Gastrocnemius medialis (tissue), 4 donors: Measurements from ENCODE around the gene CAMTA1. TPM values are rescaled to one million over a fixed set of nuclear protein-coding genes. Genes with fewer than 3 reads are reported as not detected.

Experiments
- ATAC-seq, 2 donors: fragments of 150-250 bp; one replicate each; pipeline ENCODE4 v1.9.1; 2016
- DNase-seq, 2 donors: peaks; one replicate each; pipeline ENCODE4 v3.0.0-alpha.2; 2019
- H3K27ac ChIP-seq, 4 donors: fragments of 200-600 bp; sonication (generic); 1 replicate in 1 of 4; 2 replicates in 3 of 4; pipeline ENCODE4 v1.5.1; 2016 to 2018; ENCODE audit warnings: mild to moderate bottlenecking in 2 of 4, moderate library complexity in 1 of 4
- H3K27me3 ChIP-seq, 3 donors: fragments of 200-600 bp; sonication (generic) in 2 of 3; 1 replicate in 1 of 3; 2 replicates in 2 of 3; pipeline versions ENCODE4 v1.5.1 to v1.6.0; 2016 to 2019; ENCODE audit warnings: mild to moderate bottlenecking in 1 of 3, moderate library complexity in 1 of 3
- H3K36me3 ChIP-seq, 2 donors: fragments of 200-600 bp; sonication (generic) in 1 of 2; one replicate each; pipeline ENCODE4 v1.5.1; 2017 to 2018
- H3K4me1 ChIP-seq, 2 donors: fragments of 200-600 bp; sonication (generic) in 1 of 2; one replicate each; pipeline ENCODE4 v1.5.1; 2016 to 2017; ENCODE audit warnings: mild to moderate bottlenecking in 2 of 2
- H3K4me3 ChIP-seq, 4 donors: fragments of 200-600 bp; sonication (generic) in 3 of 4; 1 replicate in 1 of 4; 2 replicates in 3 of 4; pipeline ENCODE4 v1.5.1; 2016 to 2019; ENCODE audit warnings: mild to moderate bottlenecking in 2 of 4
- H3K9me3 ChIP-seq, 3 donors: fragments of 200-600 bp; sonication (generic) in 2 of 3; 1 replicate in 1 of 3; 2 replicates in 2 of 3; pipeline ENCODE4 v1.5.1; 2016 to 2019
- CTCF ChIP-seq, 5 experiments: fragments of 450-650 bp in 3 of 5; fragments of 200-600 bp in 2 of 5; sonication (generic) in 2 of 5; IDR thresholded peaks in 4 of 5; conservative IDR thresholded peaks in 1 of 5; 1 replicate in 4 of 5; 2 replicates in 1 of 5; pipeline ENCODE4 v1.5.1; 2016 to 2019; ENCODE audit warnings: antibody characterized with exemption in 5 of 5, mild to moderate bottlenecking in 3 of 5, moderate library complexity in 3 of 5
- POLR2A ChIP-seq, 2 donors: fragments of 450-650 bp; IDR thresholded peaks; one replicate each; pipeline ENCODE4 v1.6.1; 2017; ENCODE audit warnings: antibody characterized with exemption in 2 of 2, mild to moderate bottlenecking in 2 of 2, moderate library complexity in 2 of 2
- in situ Hi-C, 4 donors: fragments of 200-750 bp; cut with MboI; loops; one replicate each; pipeline versions ENCODE4 v1.15.0 to v1.8.0; 2017; ENCODE audit warnings: low sequenced_read_pairs in 4 of 4
- intact Hi-C: fragments of 100-400 bp; cut with DNase I; formaldehyde crosslinking; loops from one replicate; pipeline ENCODE4 v1.15.1; 2023; ENCODE audit warnings: low total_unique reads
- total RNA-seq, 4 donors: library from RNA; depleted of rRNA; stranded (reverse); fragments of >200 nt; gene quantifications; one replicate each; pipeline versions ENCODE4 v1.1.0 to v1.2.3, GENCODE V29; 2016

The CAMTA1 gene
- total RNA-seq, 4 donors from 2014 or later: 60.5 to 113 (median 70.4) TPM

- intact Hi-C loops (no loop called here), in situ Hi-C loops (no loop called here)
- H3K9me3 ChIP-seq: no peaks in the 10 kb centered on the region
- H3K27me3 ChIP-seq: no peaks in the 10 kb centered on the region
- TF ChIP-seq CTCF (IDR thresholded peaks at IDR 0.05 in 4 of 5, conservative IDR thresholded peaks at IDR 0.05 in 1 of 5) (no peak), POLR2A (IDR thresholded peaks at IDR 0.05) (no peak)
- ATAC-seq (no peak), DNase-seq (no peak)
- H3K27ac ChIP-seq: peak overlapping the region in 1 of 4 donors; percentile 92
- no peaks in the 10 kb centered on the region for H3K36me3 ChIP-seq
- peaks cover 0 to 32% of the 10 kb centered on the region in 2 donors for H3K4me1 ChIP-seq
- H3K4me3 ChIP-seq: no peak overlapping the region
Observed at GRCh38 chr1:7171168-7171567, 385.9 kb downstream of the CAMTA1 start.

GRCh38 chr1:7171574-7171973 is 386.3 kb downstream of the CAMTA1 start:
- no peak for ATAC-seq
- Histone ChIP-seq H3K4me1 (peaks cover 0 to 32% of the 10 kb centered on the region in 2 donors), H3K27me3 (no peaks in the 10 kb centered on the region), H3K27ac (peak overlapping the region in 1 of 4 donors; percentile 92), H3K36me3 (no peaks in the 10 kb centered on the region), H3K4me3 (no peak overlapping the region), H3K9me3 (no peaks in the 10 kb centered on the region)
- in situ Hi-C loops: no loop called here
- intact Hi-C loops: no loop called here
- TF ChIP-seq POLR2A (IDR thresholded peaks at IDR 0.05): no peak
- no peak for TF ChIP-seq CTCF (IDR thresholded peaks at IDR 0.05 in 4 of 5, conservative IDR thresholded peaks at IDR 0.05 in 1 of 5)
- DNase-seq: no peak

GRCh38 chr1:7172804-7173203 is 387.6 kb downstream of the CAMTA1 start:
- in situ Hi-C loops: no loop called here

GRCh38 chr1:7174561-7174960 is 389.3 kb downstream of the CAMTA1 start:
- TF ChIP-seq POLR2A (IDR thresholded peaks at IDR 0.05) (no peak), CTCF (IDR thresholded peaks at IDR 0.05 in 4 of 5, conservative IDR thresholded peaks at IDR 0.05 in 1 of 5) (no peak)
- in situ Hi-C loops (no loop called here), intact Hi-C loops (no loop called here)
- H3K27ac ChIP-seq: no peak overlapping the region
- H3K36me3 ChIP-seq: no peaks in the 10 kb centered on the region
- H3K4me1 ChIP-seq: peaks cover 0 to 21% of the 10 kb centered on the region in 2 donors
- no peak for ATAC-seq
- no peak for DNase-seq
- no peak overlapping the region for H3K4me3 ChIP-seq
- no peaks in the 10 kb centered on the region for H3K27me3 ChIP-seq
- no peaks in the 10 kb centered on the region for H3K9me3 ChIP-seq

More at GRCh38 chr1:7172804-7173203, 387.6 kb downstream of the CAMTA1 start:
- H3K27ac ChIP-seq: peak overlapping the region in 2 of 4 donors; percentile 39 to 92
- no peak for TF ChIP-seq CTCF (IDR thresholded peaks at IDR 0.05 in 4 of 5, conservative IDR thresholded peaks at IDR 0.05 in 1 of 5)
- TF ChIP-seq POLR2A (IDR thresholded peaks at IDR 0.05): no peak
- no peaks in the 10 kb centered on the region for H3K36me3 ChIP-seq
- ATAC-seq: peak; percentile 71 to 81
- H3K9me3 ChIP-seq: no peaks in the 10 kb centered on the region
- DNase-seq: peak; percentile 56 to 87
- peaks cover 0 to 32% of the 10 kb centered on the region in 2 donors for H3K4me1 ChIP-seq
- H3K27me3 ChIP-seq: no peaks in the 10 kb centered on the region
- H3K4me3 ChIP-seq: peak overlapping the region in 1 of 4 donors; percentile 26
- intact Hi-C loops: no loop called here
